ENCODE measurements around the gene KIF25.
"Not testable (repeated sequence)": the region's sequence is repeated elsewhere in the genome, so short reads cannot be mapped to it uniquely, and the experiment has no call there.

The KIF25 gene

DNA sequence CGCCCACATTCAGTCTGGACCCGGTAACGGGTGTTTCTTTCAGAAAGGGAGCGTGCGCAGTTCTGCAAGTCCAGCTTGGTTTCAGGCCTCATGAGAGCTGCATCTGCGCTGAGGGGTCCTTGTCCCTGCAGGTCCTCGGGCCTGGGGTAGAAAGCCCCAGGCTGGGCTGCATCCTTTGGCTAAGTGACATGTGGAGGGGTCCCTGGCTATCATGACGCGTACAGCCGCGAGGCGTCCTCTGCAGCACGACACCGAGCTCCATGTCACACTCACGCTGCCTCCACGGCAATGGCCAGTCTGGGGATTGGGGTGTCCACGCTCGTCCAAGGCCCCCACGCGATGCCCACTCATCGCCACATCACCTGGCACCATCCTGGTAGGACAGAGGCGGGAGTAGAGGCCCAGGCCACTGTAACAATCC lies 1.7 kb upstream of the KIF25 start:
- no peak for DNase-seq (ENCODE audit: low read depth in 2 of 2)

DNA sequence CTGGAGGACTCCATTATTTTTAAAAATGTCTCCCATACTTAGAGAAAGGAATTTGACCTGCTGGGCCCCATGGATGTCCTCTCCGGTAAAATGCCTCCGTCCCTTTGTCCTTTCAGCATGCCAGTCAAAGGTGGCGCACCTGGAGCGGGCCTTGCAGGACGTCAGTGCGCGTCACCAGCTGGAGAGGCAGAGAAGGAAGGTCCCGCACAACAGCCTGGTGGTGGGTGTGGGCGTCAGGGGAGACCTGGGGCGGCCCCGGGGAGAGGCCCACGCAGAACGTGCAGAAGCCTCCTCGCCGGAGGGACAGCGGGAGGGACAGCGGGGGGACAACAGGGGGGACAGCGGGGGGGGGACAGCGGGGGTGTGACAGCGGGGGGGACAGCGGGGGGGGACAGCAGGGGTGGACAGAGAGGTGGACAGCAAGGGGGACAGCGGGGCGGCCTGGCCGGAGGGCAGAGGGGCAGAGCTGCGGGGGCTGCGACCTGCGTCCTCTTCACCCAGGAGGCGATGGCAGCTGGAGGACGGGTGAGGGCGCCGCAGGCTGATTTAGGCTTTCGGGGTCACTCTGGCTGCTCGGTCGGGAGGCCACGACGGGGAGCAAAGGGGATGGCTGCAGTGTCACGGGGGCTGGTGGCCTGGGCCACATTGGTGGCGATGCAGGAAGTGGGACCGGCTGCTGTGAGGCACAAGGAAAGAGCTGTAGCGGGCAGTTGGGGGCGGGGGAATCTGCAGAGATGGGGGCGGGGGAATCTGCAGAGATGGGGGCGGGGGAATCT lies 859 bp upstream of the KIF25 start:
- DNase-seq (ENCODE audit: low read depth in 2 of 2), result no peak

DNA sequence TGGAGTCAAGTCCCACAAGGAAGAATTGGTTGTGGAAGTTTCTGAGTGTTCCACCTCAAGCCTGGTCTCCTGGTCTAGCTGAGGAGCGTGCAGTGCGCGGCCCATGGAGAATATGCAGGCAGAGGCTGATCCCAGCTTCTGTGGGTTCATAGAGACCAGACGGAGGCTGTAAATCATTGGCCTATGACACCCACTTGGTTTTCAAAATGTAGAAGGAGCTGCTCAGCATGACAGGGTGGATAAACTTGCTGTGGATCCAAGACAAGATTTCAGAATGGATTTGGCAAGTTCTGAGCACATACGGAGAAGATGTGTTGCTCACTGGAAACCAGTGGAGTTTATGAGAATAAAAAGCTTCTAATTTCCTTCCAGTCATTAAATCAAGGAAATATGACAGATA lies 744 bp downstream of the KIF25 start:
- DNase-seq (ENCODE audit: low read depth in 2 of 2), result no peak

DNA sequence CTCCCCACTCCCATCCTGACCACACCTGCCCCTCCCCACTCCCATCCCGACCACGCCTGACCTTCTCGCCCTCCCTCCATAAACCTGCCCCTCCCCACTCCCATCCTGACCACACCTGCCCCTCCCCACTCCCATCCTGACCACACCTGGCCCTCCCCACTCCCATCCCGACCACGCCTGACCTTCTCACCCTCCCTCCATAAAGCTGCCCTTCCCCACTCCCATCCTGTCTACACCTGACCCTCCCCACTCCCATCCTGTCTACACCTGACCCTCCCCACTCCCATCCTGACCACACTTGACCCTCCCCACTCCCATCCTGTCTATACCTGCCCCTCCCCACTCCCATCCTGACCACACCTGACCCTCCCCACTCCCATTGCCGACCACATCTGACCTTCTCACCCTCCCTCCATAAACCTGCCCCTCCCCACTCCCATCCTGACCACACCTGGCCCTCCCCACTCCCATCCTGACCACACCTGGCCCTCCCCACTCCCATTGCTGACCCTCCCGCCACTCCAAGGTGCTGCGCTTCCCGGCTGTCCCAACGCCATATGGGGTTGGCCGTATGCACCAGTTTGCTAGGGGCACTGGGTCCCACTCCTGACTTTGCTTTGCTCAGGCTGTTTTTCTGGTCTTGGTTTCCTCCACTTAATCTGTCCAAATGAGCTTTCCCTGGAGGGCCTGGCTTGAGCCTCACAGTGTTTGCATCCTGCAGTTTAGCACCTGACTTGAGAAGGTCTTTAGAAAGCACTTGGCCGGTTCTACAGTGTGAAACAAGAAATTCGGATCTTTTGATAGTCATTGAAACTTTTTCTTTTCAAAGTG lies 2.9 kb downstream of the KIF25 start:
- no peak for DNase-seq (ENCODE audit: low read depth in 2 of 2)

DNA sequence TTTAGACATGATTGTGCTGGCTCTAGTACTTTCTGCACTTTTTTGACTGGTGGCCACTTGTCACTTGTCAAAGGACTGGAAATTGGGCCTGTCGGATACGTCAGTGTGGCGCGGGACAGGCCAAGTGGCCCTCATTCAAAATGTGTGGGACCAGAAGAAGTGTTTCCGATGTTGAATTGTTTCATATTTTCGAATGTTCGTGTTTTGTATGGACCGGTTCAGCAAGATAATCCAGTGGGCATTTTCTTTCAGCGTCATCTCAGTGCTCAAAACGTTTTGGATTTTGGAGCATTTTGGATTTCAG lies 3.5 kb downstream of the KIF25 start:
- no peak for DNase-seq (ENCODE audit: low read depth in 2 of 2)

DNA sequence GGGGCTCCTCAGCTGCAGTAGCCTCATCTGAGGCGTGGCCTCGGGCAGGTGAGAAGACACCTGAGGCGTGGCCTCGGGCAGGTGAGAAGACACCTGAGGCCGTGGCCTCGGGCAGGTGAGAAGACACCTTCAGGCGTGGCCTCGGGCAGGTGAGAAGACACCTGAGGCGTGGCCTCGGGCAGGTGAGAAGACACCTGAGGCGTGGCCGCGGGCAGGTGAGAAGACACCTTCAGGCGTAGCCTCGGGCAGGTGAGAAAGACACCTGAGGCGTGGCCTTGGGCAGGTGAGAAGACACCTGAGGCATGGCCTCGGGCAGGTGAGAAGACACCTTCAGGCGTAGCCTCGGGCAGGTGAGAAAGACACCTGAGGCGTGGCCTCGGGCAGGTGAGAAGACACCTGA lies 4.0 kb downstream of the KIF25 start:
- DNase-seq (ENCODE audit: low read depth in 2 of 2), result not testable (repeated sequence)

DNA sequence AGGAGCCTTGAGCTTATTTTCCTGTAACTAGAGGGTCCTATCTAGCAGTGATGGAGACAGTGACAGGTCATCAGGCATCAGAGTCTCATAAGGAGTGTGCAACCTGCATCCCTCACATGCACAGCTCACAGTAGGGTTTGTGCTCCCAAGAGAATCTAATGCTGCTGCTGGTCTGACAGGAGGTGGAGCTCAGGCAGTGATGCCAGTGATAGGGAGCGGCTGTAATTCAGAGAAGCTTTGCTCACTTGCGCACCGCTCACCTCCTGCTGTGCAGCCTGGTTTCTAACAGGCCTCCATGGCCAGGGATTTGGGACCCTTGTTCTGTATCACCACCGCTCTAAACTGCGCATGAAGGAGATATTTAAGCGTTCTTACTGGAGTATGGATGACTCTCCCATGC lies 5.3 kb downstream of the KIF25 start:
- DNase-seq (ENCODE audit: low read depth in 2 of 2), result no peak

DNA sequence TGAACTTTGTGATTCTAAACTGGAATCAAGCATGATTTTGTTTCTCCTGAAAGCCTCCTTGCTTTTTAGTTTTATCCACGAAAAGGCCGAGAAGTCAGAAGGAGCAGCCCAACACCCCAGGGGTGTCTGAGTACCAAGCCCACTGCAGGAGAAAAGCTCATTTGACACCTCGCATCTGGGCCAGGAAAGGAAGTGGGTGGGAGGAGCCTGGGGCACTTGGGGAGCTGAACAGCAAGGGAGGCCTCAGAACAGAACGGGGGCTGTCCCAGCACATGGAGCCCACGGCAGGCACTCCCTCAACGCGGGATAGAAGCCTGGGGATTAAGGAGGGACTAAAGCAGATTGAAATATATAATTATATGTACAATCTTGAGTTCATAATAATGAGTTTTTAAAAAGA lies 6.6 kb downstream of the KIF25 start:
- DNase-seq (ENCODE audit: low read depth in 2 of 2), result no peak

DNA sequence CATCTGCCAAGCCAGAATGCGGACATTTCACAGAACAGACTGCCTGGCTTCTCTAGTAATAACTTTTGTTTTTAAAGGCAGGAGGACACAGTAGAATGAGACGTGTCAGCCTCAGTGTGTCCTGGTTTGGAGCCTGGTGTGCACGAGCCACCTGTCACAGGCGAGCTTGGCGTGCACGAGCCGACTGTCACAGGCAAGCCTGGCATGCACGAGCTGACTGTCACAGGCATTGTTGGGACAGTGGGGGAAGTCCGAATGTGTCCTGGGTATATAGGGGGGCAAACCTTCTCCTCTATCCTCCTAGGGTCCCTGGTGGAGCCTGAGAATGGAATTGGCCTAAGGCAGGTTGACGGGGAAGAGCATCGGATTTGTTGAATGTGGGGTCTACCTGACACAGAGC lies 7.5 kb downstream of the KIF25 start:
- no peak for DNase-seq (ENCODE audit: low read depth in 2 of 2)

DNA sequence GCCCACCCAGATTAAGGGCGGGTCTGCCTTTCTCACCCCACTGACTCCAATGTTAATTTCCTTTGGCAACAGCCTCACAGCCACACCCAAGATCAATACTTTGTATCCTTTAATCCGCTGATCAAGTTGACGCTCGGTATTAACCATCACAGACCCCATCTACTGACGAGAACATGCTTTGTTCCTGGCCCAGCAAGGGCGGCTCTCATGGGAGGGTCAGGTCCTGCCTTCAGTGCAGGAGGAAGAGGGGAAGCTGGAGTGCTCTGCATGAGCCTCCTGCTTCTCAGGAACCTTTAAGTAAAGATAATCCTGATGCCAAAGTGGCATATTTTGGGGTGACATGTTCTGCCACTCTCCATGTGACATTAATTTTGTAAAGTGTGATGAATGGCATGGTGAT lies 8.3 kb downstream of the KIF25 start:
- DNase-seq (ENCODE audit: low read depth in 2 of 2), result no peak

DNA sequence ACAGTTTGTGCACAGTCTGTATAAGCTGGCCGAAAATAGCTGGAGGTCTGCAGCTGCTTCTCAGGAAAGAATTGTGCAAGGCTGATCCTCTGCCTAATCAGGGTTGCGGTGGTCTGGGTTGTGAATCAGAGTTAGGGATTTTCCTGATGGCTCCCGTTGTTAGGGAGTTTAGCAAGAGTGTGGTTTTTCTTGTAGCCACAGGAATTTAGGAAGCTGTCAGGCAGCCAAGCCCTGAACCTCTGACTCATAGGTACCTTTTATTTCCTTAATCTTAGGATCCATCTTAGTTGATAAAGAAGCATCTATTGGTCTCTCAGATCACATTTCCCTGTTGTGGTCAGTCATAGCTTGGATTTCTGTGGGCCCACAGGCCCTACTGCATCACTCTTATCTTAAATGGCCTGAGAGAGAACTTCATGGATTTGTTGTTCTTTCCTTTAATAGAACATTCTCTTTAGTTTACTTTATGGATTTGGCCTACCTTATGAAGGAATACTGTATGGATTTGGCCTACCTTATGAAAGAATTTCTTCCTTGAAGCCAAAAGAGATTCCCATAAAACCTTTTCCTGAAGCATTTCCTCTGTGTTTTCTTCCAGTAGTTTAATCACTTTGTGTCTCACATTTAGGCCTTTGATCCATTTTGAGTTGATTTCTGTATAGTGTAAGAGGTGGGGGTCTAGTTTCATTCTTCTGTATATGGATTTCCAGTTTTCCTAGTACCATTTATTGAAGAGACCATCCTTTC lies 10.3 kb downstream of the KIF25 start:
- no peak for DNase-seq (ENCODE audit: low read depth in 2 of 2)

DNA sequence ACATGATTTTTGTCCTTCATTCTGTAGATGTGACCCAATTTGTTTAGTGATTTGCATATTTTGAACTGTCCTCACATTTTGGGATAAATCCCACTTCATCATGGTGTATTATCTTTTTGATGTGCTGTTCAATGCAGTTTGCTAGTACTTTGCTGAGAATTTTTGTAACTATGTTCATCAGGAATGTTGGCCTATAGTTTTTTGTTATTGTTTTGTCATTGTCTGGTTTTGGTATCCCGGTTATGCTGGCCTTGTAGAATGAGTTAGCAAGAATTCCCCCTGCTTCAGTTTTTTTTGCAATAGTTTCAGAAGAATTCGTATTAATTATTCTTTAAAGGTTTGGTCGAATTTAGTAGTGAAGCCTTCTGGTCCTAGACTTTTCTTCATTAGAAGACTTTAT lies 11.9 kb downstream of the KIF25 start:
- DNase-seq (ENCODE audit: low read depth in 2 of 2), result no peak

DNA sequence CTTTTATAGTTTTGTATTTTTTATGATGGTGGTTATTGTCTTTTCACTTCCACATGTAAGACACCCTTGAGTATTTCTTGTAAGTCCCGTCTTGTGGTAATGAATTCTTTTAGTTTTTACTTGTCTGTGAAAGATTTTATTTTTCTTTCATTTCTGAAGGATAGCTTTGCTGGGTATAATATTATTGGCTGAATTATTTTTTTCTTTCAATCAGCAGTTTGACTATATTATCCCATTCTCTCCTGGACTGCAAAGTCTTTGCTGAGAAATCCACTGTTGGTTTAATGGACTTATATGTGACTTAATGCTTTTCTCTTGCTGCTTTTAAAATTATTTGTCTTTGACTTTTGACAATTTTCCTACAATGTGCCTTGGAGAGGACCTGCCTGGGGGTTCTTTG lies 13.8 kb downstream of the KIF25 start:
- DNase-seq (ENCODE audit: low read depth in 2 of 2), result no peak

DNA sequence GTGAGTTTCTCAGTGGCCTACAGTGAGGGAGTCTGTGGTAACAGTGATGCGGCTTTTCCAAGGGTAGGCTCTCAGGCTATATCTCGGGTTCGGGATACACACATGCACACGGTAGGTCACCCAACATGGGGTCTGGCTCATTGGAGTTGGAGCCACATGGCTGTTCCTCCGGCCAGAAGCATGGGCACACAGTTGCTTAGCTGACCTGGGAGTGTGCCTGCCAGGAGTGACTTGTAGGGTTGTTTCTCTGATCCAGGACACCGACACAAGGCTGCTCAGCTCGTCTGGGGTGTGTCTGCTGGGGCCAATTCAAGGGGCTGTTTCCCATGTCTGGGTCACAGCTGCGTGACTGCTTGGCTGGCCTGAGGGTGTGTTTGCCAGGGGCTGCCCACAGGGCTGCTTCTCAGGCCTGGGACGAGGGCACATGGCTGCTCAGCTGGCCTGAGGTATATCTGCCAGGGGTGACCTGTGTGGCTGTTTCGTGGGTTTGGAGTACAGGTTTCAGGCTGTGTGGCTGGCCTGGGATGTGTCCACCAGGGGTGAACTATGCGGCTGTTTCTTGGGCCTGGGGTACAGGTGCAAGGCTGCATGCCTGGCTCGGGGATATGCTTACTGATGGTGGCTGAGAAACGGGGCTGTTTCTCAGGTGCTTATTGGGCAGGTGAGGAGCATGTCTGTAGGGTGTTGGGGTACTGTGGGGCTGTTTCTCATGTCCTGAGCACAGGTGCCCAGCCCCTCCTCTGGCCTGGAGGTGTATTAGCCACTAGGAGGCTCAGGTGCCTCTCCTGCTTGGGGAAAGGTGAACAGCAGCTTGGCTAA lies 15.2 kb downstream of the KIF25 start:
- no peak for DNase-seq (ENCODE audit: low read depth in 2 of 2)

DNA sequence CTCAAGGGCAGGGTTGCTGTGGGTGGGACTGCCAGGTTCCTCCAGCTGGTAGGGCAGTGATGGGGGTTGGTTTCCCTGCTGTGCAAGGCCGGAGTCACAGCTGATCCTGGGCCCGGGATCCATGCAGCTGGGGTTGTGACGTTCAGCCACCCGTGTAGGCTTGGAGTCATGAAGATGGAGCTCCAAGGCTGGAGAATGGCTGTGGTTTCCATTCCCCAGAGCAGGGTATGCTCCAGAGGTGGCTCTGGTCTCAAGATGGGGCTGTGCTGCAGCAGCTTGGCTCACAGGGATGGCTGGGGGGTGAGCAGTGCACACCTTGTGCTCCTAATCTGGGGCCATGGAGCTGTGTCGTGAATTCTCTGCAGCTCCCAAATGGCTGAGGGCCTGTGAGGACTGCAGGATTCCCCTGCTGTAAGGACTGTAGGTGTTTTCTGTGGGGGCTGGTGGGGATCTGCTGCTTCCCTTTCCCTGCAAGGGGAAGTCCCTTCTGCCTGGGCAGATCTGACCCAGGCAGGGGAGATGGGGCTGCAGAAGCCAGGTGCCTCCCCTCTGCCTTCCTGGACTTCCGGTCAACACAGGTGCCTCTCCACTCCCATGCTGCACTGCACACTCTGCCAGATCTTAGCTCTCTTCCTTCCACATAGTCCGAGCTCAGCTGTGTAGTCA lies 15.9 kb downstream of the KIF25 start:
- no peak for DNase-seq (ENCODE audit: low read depth in 2 of 2)

DNA sequence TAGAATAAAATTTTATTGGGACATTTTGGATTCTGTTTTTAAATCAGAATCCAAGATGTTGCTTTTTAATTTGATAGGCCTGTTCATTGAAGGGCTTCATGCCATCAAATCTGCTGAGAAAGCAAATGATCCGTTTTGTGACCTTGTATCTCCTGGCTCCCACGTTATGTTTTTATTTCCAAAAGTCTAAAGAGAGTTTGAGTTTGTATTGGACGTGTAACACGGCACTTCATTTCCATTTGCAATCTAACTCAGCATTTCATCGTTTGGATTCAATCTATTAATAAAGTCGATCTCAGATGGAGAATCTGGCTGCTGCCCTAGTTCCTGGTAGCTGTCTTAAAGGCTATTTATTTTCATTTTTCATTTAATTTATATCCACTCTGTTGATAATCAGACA lies 17.0 kb downstream of the KIF25 start:
- DNase-seq (ENCODE audit: low read depth in 2 of 2), result no peak

DNA sequence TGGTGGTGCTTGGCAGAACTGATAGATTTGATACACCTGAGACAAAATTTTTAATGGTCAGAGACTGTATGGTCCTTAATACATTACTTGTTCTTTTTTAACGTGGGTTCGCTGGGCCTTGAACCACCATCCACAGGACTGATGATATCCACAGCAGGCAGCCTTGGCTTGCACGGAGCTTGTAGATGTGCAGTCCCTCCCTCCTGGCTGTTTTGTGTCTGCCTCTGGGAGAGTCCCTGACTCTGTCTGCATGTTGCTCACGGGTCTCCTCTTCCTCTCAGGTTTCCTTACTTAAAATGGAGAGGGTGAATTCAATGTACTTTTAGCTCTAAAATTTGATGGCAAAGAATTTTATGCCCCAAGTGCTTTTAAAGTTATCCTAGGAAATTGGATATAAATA lies 17.5 kb downstream of the KIF25 start:
- DNase-seq (ENCODE audit: low read depth in 2 of 2), result no peak

DNA sequence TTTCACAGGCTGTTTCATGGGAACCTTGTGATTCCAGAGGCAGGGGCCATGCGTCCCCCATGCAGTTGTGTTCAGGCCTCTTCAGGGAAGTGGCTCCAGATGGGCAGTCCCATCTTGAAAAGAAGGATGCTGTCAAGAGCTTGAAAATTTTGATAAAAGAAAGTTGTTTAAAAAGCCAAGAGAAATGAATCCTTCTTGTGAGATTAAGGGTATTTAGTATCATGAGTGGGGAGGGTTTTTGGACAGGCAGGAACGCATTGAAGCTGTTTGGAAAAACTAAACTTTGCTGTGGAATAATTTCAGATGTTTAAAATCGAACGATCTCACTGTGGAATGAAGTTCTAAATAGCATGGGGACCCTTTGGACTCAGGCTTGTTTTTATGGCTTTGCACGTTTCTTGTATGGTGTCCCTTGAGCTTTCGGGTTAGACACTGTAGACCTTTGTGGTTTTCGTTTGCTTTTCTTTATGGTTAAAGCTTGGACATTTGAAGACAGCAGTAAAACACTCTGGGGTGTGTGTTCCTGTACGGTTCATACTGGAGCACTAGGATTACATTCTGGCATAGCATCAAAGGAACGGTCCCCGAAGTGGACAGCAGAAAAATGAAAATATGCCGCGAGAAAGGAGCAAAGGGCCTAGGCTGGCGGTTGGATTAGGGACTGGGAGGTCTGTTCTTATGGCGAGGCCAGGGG lies 18.2 kb downstream of the KIF25 start:
- DNase-seq (ENCODE audit: low read depth in 2 of 2), result no peak

DNA sequence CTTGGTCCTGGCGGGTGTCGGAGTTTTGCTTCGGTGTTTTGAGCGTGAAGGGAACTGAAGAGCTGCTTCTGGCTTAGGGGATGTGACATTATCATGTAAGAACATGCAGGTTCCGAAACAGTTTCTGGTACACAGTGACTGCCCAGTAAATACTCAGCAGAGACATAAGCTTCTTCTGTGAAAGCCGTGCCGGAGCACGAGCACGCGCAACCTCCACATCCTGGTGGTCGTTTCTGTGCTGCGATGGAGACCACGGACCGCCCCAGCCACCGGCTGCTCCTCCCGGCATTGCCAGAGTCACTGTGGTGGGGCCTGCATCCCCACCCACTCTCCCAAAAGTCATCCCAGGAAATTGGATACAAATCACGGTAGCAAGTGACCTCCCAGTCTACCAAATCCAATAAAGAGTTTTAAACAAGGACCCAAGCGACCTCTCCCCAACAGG lies 18.7 kb downstream of the KIF25 start:
- DNase-seq (ENCODE audit: low read depth in 2 of 2), result no peak

DNA sequence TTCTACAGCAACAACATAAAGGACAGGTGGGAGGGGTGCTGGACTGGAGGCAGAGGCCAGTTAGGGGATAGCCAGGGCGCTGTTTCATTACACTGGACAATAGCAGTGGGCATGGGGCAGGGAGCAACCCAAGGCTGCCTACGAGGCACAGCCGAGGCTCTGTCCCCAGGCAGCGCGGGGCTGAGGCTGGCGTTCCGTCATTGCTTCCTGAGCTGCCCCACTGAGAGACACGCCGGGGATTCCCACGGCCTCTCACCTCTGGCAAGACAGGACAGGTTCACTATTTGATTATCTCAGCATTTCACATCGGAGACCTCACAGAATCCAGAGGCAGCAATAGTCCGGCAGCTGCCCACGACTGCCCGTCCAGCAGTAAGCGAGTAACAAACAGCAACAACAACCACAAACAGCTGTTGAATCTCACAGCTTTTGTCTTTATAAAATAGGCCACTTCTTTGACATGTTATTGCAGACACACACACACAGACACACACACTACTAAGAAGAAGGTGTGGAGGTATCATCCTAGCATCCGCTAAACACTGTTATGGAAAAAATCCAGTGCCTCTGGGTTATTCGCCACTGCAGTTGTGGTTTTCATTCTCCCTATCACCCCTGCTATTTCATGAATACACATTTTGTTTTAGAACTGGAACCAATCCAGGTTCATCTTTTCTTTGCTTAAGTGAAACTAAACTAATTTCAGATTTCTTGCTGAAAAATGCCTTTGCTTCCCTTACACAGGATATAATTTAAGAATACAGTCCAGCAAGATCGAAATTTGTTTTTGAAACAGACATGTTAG lies 19.5 kb downstream of the KIF25 start:
- no peak for DNase-seq (ENCODE audit: low read depth in 2 of 2)

All from stimulated activated CD4-positive, alpha-beta T cell treated with anti-CD3 and anti-CD28 coated beads, Interleukin-4, amount 100 ng/mL, for 48 hours (primary cell).